Lower leg skin (tissue), 3 donors: ENCODE measurements around the gene PLPP4.

Source experiments
- POLR2A ChIP-seq, 2 donors: fragments of 450-650 bp; IDR thresholded peaks; one replicate each; pipeline ENCODE4 v1.6.1; 2016 to 2017; ENCODE audit warnings: antibody characterized with exemption in 2 of 2, mild to moderate bottlenecking in 1 of 2, moderate library complexity in 1 of 2
- TF ChIP-seq, protein P1 (sequence below), 3 donors: fragments of 450-650 bp; IDR thresholded peaks; one replicate each; pipeline ENCODE4 v1.5.1; 2016; ENCODE audit warnings: antibody characterized with exemption in 3 of 3, mild to moderate bottlenecking in 3 of 3, moderate library complexity in 2 of 3

DNA sequence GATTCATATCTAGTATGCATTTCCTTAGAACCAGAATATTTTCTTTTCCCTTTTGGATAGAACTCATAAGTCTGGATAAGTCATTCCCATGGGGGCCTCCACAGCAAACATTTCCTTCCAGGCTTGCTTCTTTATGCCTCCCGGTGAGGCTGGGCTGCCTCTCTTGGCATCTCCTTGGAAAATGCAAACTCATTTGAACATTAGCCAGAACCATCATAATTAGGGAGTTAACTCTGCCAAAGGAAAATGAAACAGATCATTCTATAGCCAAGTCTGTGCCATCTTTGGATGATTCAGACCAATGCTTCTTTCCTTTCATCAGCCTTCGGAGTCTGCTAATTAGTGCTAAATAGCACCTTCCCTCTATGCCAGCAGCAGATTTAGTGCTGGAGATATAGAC lies 81.1 kb downstream of the PLPP4 start:
- TF ChIP-seq, protein P1, sequence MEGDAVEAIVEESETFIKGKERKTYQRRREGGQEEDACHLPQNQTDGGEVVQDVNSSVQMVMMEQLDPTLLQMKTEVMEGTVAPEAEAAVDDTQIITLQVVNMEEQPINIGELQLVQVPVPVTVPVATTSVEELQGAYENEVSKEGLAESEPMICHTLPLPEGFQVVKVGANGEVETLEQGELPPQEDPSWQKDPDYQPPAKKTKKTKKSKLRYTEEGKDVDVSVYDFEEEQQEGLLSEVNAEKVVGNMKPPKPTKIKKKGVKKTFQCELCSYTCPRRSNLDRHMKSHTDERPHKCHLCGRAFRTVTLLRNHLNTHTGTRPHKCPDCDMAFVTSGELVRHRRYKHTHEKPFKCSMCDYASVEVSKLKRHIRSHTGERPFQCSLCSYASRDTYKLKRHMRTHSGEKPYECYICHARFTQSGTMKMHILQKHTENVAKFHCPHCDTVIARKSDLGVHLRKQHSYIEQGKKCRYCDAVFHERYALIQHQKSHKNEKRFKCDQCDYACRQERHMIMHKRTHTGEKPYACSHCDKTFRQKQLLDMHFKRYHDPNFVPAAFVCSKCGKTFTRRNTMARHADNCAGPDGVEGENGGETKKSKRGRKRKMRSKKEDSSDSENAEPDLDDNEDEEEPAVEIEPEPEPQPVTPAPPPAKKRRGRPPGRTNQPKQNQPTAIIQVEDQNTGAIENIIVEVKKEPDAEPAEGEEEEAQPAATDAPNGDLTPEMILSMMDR (IDR thresholded peaks at IDR 0.05): no peak
- TF ChIP-seq POLR2A (IDR thresholded peaks at IDR 0.05): no peak
